Suppressor macrophage treated with lipopolysaccharide for 4 hours (primary cell): ENCODE results near the gene PPOX.

ENCODE experiments used
- DNase-seq: peaks from one replicate; pipeline ENCODE4 v3.0.0-alpha.2; 2020

PPOX gene

DNA sequence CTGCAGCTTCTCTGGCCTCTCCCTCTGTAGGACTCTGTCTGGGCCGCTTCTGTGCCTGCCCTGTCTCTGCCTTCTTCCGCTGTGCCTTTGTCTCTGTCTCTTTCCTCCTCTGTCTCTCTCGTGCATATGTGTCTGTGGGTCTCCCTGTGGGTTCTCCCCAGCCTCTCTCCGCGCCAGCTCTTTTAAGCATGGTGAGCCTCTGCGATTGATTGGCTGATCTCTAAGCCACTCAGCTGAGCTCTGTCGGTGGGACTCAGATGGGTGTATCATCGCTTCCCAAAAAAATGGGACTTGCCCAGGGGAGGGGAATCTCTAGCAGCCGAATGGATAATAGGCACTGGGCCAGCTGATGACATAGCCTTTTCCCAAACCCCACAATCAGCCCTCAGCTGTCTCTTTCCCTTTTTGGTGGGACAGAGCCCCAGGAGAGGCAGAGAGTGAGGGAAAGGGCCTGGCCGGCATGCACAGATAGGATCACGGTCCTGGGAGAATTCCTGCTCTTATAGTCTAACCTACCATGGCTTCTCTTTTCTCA lies 32.7 kb downstream of the PPOX start, which contains the start of gene ADAMTS4:
TSS of gene ADAMTS4 (minus strand) at position 158 of the 535 bp plus-strand sequence. CDS start 427 bp downstream, outside the sequence.
- no peak for DNase-seq

DNA sequence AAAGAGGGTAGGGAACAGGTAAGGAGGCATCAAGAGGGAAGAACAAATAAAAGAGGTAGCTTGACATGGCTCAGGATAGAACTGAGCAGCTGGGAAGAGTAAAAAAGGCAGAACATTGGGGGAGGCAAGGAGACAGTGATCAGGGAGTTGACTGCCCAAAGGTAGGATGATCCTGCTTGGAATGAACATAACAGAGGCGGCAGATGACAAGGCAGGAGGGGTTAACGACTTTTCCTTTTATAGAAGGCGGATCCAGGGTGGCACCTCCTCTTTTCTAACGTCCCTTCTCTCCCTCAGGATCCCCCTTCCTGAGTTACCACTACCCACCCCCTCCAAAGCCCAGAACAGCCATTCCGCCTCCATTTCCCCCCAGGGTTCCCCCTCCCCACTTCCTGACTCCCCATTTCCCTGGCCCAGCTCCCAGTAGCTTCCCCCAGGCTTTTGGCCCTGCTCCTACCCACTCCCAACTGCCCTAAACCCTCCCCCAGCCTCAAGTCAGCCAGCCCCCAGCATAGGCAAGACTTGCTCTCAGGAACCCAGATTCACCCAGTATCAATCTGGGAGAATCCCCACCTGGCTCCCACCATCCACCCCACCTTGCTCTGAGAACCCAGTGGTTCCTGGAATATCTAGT lies 33.4 kb downstream of the PPOX start:
- no peak for DNase-seq

DNA sequence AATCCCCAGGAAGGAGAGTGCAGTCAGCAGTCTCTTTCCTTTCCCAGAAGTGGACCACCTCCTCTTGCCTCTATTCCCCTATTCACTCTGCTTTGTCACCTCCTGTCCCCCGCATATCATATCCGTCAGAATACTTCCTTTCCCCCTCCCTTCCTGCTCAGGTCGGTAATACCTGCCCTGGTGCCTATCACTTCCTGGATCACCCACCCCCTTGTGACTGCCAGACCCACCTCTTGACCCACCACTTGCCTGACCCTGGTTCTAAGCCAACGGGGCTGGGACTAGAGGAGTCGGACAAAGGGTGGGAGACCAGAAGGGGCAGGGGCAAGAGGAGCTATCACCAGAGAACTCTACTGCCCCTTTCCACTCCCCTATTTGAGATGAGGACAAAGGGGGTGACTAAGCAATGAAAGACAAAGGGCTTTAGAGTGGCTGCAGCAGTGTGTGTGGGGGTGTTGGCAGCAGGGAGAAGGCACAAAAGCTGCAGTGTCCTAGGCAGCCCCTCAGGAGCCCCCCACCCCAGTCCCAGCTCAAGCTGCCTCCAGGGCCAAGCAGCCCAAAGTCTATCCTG lies 34.3 kb downstream of the PPOX start:
- DNase-seq, result no peak

DNA sequence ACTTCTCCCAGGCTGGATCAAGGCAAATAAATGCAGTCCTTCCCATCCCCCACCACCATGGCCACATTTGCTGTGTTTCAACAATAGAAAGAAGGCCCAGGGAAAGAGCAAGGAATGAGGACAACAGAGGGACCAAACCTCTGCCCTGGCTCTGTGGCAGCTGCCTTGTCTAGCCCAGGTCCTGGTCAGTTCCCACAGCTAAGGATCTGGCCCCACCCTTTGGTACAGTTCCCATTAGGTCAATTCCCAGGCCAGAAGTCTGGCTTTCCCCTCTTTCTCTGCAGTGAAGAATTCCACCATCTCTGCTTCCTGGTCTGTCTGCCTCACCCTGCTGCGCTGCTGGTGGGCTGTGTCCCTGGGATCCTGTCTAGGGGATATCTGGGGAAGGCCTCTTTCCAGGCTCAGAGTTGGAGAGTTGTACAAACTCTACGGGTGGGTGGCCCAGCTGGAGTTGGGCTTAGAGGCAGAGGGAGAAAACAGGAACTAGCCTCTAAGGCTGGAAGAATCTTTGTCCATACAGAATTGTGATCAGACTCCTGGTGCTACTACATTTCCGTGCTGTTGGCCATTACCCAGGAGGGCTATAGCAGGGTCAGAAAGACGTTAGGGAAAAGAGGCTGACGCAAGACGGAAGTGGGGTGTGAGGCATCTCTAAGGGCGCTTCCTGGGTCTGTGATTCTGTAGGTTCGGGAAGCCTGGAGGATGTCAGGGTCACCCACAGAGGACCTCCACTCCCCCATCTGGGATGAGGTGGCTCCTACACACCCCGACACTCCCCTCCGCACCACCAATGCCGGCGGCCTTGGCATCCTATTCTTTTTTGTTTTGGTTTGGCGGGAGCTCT lies 35.0 kb downstream of the PPOX start:
- peak; percentile 61 for DNase-seq

DNA sequence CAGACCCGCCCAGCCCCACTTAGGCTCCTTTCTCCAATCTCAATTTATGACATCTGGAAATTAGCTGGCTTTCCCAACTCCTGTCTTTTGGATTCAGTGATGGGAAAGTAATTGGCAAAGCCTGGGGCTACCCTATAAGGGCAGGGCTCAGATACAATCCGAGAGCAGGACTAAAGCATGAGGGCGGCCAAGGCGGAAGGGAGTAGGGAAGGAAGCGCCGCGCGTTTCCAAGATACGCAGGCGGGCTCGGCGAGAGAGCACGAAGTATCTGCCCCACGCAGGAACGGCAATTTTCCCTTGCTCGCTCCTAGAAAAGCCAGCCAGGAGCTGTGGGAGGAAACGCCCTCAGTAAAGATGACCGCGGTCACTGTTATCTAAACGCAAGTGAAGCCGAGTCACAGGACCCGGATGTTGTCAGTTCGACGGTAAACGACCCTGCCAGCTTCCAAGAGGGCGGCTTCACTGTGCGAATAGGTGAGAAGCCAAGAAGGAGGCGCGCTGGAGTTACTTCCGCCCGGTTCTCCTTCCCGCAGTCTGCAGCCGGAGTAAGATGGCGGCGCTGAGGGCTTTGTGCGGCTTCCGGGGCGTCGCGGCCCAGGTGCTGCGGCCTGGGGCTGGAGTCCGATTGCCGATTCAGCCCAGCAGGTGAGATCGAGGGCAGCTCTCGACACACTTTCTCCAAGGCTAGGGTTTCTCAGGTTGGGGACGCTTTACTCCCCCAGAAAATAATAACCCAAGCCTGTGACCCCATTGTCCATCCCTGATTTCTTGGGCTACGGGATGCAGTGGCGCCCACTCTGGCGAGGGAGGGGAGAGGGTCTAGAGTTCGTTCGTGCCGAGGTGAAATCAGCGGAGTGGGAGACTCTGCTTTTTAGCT lies 35.8 kb downstream of the PPOX start, which contains the start of gene NDUFS2:
TSS of gene NDUFS2 (plus strand) at position 532 of the 877 bp plus-strand sequence. CDS start at position 551, 19 bp downstream.
- peak; percentile 98 for DNase-seq

DNA sequence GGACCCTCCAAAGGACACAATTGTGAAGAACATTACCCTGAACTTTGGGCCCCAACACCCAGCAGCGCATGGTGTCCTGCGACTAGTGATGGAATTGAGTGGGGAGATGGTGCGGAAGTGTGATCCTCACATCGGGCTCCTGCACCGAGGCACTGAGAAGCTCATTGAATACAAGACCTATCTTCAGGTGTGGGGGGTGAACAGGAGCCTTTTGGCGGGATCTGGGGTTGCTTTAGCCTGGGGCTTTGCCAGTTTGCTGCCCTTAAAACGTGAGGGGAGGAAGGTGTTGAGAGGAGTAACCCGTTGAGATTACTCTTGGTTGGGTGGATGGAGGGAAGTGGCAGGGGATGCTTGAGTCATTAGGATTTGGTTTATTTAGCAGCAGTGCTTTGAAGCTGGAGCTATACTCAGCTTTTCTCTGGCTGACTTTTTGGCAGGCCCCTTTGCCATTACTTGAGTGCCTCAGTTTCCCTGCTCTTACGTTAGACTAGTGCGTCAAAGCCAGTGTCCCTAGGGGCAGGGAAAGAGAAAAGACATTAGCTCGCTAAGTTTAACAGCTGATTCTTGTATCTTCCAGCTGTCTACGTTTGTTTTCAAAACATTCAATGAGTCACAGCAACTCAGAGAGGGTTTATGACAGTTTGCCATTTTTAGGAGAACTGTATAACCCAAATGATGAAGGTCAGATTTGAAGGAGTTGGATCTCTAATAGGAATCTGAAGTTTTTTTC lies 40.4 kb downstream of the PPOX start:
- DNase-seq, result no peak

DNA sequence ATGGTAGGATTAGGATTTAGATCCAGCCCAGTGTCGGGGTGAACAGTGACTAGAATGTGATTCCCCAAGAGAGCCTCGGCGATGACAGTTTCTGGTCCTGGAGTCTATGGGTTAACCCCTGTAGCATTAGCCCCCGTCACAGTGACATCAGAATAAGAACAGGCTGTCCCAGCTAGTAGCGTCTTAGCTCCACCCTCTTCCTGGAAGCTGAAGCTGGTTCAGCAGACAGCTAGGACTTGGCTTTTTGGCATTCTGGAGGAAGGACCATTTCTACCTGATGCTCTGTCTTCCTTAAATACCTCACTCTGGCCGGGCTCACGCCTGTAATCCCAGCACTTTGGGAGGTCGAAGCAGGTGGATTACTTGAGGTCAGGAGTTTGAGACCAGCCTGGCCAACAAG lies 40.9 kb downstream of the PPOX start:
- no peak for DNase-seq

DNA sequence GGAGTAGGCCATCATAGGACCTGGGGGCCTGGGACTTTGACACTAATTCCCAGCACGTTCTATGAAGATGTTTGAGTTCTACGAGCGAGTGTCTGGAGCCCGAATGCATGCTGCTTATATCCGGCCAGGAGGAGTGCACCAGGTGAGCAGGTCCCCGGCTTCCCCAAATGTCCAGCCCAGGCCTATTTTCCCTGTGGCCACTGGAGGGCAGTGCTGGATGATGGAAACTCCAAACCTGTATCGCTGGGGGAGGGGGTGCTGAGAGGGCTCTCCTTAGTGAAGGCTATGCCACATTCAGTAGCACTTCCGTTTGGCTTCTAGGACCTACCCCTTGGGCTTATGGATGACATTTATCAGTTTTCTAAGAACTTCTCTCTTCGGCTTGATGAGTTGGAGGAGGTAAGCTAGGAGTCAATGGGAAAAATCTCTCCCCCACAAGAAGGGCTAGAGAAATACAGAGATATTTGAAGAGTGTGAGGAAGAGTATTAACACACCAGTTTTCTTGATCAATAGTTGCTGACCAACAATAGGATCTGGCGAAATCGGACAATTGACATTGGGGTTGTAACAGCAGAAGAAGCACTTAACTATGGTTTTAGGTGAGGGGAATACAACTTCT lies 43.7 kb downstream of the PPOX start:
- peak; percentile 87 for DNase-seq

DNA sequence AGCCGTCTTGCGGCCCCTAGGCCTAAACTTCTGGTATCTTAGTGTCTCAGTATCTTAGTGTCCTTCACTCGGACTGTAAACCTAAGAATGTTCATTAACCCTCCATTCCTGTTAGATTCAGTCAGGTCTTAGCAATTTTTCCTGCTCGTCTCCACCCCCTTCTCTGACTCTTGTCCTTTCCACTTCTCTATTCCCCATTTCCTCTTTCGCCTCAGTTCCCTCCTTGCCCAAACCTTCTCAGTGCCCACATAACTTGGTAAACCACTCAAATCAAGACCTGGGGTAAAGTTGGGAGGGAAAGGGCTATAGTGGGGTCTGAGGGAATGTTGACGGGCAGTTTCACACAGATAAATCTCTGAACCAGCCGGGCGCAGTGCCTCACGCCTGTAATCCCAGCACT lies 48.1 kb downstream of the PPOX start:
- peak; percentile 85 for DNase-seq

DNA sequence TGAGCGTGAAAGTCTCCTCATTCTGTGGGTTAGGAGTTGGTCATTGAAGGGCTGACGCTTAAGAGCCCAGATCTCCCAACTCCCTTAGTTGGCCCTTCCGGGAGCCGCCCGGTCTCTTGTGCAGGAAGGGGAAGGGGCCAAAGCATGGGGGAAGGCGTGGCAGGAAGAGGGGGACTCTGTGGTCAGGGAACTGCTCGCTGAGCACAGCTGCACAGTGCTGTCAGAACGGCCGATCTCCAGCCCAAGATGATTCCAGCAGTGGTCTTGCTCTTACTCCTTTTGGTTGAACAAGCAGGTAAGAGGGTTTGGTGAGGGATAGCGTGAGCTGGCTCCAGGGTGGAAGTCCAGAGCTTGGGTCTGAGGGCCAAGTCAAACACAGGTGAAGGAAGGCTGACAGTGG lies 48.9 kb downstream of the PPOX start, which contains the start of gene FCER1G:
TSS of gene FCER1G (plus strand) at position 220 of the 400 bp plus-strand sequence. CDS start at position 247, 27 bp downstream.
- DNase-seq, result peak; percentile 96

DNA sequence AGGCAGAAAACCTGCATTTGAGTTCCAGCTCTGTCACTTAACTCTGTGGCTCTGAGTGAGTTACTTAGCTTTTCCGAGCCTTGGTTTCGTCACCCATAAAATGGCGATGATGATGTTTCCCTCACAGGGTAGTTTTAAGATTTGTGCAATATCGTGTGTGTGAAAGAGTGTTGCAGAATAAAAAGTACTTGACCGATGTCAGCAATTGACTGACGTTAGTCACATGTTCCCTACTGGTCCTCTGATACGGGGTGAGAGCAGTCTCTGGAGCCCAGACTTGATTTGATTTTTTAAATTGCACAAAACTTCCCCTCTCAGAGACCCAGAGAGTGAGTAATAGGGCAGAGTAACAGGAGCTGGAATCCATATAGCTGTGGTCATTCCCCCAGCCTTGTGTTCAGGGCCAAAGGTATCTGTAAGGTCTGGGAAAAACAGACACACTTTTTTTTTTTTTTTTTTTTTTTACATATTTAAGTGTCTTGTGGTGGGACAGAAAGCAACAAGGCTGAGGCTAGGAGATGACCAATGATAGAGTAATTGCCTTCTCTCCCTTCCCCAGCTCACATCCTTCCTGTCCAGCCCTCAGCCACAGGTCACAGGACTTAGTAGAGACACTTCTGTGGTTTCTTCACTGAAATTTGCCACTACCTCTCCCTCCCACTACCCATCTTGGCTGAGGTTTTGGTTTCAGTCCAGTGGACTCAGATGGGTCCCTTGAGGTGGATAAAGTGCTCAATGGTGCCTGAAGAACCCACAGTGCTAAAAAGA lies 50.9 kb downstream of the PPOX start:
- peak; percentile 97 for DNase-seq

DNA sequence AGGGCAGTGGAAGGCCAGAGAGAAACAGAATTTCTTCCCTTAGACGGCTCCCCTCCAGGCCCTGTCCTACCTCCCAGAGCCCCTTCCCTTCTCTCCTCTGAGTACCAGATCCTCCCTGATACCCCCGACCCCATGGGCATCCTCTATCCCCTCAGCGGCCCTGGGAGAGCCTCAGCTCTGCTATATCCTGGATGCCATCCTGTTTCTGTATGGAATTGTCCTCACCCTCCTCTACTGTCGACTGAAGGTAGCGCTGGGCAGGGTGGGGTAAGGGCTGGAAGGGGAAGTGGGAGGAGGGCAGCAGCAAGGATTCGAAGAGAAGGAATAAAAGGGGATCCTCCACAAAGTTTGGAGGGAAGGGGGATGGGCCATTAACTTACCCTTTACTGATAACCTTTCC lies 51.6 kb downstream of the PPOX start:
- no peak for DNase-seq

DNA sequence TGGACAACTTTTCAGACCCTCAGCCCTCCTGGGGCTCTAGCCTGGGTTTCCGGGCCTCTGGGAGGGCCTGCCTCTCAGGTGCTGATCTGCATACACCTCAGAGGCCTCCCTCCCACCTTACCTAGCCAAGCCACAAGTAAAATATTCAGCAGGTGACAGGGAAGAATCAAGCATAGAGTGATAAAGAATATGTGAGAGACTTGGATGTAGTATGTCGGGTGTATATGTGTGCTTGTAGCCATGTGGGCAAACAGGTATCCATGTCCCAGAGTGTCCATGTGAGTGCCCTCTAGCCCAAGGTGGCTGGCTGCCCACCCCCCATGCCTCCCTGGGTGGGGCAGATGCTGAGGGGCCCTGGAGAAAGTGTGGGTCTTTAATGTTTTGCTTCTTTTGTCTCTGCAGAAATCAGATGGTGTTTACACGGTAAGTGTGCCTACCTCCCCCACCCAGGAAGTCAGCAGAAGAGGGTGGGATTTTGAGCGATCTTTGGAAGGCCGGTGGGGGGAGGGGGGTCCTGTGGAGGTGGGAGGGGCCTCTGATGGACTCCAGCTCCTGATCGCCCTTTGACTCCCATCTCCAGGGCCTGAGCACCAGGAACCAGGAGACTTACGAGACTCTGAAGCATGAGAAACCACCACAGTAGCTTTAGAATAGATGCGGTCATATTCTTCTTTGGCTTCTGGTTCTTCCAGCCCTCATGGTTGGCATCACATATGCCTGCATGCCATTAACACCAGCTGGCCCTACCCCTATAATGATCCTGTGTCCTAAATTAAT lies 52.3 kb downstream of the PPOX start:
- no peak for DNase-seq

DNA sequence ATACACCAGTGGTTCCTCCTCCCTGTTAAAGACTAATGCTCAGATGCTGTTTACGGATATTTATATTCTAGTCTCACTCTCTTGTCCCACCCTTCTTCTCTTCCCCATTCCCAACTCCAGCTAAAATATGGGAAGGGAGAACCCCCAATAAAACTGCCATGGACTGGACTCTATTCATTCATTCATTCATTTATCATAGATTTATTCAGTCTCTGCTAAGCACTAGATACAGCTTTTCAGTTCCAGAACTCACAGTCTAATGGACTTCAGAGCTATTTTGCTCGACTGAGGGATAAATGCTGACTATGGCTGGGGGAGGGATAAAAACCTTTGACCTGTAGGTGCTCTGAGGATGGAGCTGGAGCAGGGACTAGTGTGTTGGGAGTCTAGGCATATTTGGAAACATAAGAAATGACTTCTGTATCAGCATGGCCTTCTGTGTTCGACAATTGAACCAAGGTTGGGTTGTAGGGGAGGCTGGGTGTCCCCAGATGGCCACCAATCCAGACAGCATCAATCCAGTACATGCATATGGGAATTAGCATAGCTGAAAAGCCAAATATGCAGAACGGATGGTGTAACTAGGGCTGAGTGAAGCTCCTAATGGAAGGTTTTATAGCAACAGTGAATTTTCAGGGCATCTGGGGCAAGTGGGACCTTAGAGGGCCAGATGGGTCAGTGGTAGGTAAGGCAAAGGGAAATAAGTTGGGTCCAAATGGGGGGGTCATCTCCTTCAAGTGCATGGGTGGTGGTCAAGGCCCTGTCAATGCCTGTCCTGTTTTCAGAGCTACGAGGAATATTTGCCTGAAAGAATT lies 53.1 kb downstream of the PPOX start:
- no peak for DNase-seq

DNA sequence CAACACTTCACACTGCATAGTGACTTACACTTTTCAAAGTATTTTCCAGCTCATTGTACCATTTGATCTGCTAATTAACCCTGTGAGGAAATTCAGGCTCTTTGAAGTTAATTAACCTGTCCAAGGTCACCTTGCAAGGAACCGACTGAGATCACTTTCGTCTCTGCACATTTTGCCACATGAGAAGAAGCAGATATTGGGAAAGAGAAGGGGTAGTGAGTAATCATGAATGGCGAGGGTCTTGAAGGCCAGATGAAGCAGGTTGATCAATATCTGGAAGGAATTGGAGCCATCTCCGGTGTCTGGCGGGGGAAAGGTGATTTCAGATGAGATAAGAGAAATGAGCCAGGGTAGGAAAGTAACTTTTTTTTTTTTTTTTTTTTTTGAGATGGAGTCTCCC lies 53.8 kb downstream of the PPOX start:
- DNase-seq, result no peak
